ENCODE results near the gene NUAK1.

The NUAK1 gene

GRCh38 chr12:106072751-106073150 is 66.0 kb downstream of the NUAK1 start:
- no peak for TF ChIP-seq CTCF (IDR thresholded peaks at IDR 0.05; ENCODE audit: extremely low read depth, missing control alignments)
- DNase-seq (ENCODE audit: low spot score): no peak

GRCh38 chr12:106071686-106072085 is 67.1 kb downstream of the NUAK1 start:
- no peak for TF ChIP-seq CTCF (IDR thresholded peaks at IDR 0.05; ENCODE audit: extremely low read depth, missing control alignments)
- DNase-seq (ENCODE audit: low spot score): no peak

- TF ChIP-seq CTCF (IDR thresholded peaks at IDR 0.05; ENCODE audit: extremely low read depth, missing control alignments): no peak
- DNase-seq (ENCODE audit: low spot score): no peak
These were observed 68.1 kb downstream of the NUAK1 start for GRCh38 chr12:106070611-106071010.

- no peak for DNase-seq (ENCODE audit: low spot score)
- TF ChIP-seq CTCF (IDR thresholded peaks at IDR 0.05; ENCODE audit: extremely low read depth, missing control alignments): no peak
These were observed 68.6 kb downstream of the NUAK1 start for GRCh38 chr12:106070147-106070546.

- DNase-seq (ENCODE audit: low spot score): no peak
- no peak for TF ChIP-seq CTCF (IDR thresholded peaks at IDR 0.05; ENCODE audit: extremely low read depth, missing control alignments)
These were observed 70.5 kb downstream of the NUAK1 start for GRCh38 chr12:106068296-106068695.

- no peak for TF ChIP-seq CTCF (IDR thresholded peaks at IDR 0.05; ENCODE audit: extremely low read depth, missing control alignments)
- no peak for DNase-seq (ENCODE audit: low spot score)
These were observed 71.0 kb downstream of the NUAK1 start for GRCh38 chr12:106067606-106068205.

- TF ChIP-seq CTCF (IDR thresholded peaks at IDR 0.05; ENCODE audit: extremely low read depth, missing control alignments): no peak
These were observed 71.9 kb downstream of the NUAK1 start for GRCh38 chr12:106066726-106067325.

More at GRCh38 chr12:106066726-106067325, 71.9 kb downstream of the NUAK1 start:
- no peak for DNase-seq (ENCODE audit: low spot score)
